ENCODE measurements around the gene ZNF232.
"Not testable (repeated sequence)": the region's sequence is repeated elsewhere in the genome, so short reads cannot be mapped to it uniquely, and the experiment has no call there.

ZNF232 gene

DNA sequence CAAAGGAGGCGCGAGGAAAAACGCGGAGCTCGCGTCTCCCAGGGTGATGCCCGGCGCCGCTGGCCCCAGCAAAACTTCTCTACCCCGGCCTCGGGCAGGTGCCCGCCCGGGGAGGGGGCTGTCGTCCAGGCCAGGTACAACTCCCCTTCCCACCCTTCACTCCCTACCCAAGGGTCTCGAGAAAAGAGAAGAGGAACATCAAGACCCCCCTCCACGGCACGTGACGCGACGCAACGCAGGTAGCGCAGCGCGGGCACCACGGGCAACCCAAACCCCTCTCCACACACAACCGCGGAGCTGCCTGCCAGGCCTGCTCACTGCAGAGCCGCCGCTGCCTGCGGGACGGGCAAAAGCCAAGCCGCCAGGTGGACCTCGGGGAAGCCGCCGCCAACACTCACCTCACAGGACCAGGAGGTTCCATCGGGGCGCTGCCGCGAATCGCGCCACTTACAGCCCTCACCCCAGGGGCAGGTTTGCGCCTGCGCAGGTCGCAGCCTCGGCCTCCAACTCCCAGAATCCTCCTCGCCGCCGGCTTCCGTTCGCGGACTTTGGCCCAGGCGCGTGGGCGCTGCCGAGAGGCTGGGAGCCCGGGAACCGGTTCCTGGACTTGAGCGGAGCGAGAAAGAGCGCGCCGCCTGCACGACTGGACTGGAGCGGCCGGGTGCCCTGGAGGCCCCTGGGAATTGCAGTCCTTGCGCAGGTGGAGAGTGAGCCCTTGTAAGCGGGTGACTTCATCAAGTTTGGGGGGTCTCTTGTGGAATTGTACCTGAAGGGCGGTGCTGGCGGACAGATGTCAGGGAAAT is at the start of gene ZNF232:
TSS of gene ZNF232 (minus strand) at position 477 of the 803 bp plus-strand sequence. CDS start at position 421, 56 bp downstream.
- DNase-seq = peak; percentile 94
- H3K27ac Mint-ChIP-seq = peak within 1 kb of the TSS; percentile 96
- TF ChIP-seq, protein P1, sequence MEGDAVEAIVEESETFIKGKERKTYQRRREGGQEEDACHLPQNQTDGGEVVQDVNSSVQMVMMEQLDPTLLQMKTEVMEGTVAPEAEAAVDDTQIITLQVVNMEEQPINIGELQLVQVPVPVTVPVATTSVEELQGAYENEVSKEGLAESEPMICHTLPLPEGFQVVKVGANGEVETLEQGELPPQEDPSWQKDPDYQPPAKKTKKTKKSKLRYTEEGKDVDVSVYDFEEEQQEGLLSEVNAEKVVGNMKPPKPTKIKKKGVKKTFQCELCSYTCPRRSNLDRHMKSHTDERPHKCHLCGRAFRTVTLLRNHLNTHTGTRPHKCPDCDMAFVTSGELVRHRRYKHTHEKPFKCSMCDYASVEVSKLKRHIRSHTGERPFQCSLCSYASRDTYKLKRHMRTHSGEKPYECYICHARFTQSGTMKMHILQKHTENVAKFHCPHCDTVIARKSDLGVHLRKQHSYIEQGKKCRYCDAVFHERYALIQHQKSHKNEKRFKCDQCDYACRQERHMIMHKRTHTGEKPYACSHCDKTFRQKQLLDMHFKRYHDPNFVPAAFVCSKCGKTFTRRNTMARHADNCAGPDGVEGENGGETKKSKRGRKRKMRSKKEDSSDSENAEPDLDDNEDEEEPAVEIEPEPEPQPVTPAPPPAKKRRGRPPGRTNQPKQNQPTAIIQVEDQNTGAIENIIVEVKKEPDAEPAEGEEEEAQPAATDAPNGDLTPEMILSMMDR (IDR thresholded peaks at IDR 0.05) = no peak
- H3K36me3 Mint-ChIP-seq (ENCODE audit: low read depth) = peaks cover 54% of the 10 kb centered on the region
- H3K4me3 Mint-ChIP-seq = peak within 1 kb of the TSS; percentile 88
- peaks cover 28% of the 10 kb centered on the region for H3K4me1 Mint-ChIP-seq
- H3K27me3 Mint-ChIP-seq (ENCODE audit: low read depth, poor library complexity) = peaks cover 19% of the 10 kb centered on the region
- H3K9me3 Mint-ChIP-seq = peaks cover 56% of the 10 kb centered on the region

DNA sequence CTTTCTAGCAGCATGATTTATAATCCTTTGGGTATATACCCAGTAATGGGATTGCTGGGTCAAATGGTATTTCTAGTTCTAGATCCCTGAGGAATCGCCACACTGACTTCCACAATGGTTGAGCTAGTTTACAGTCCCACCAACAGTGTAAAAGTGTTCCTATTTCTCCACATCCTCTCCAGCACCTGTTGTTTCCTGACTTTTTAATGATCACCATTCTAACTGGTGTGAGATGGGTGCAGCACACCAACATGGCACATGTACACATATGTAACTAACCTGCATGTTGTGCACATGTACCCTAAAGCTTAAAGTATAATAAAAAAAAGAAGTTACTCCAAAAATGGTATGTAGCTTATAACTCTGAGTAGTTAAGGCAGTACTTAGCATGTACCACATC is 49.0 kb upstream of the ZNF232 start:
- DNase-seq; H3K27ac Mint-ChIP-seq; H3K9me3 Mint-ChIP-seq; H3K4me1 Mint-ChIP-seq; H3K4me3 Mint-ChIP-seq; H3K36me3 Mint-ChIP-seq (ENCODE audit: low read depth): not testable (repeated sequence)
- H3K27me3 Mint-ChIP-seq (ENCODE audit: low read depth, poor library complexity) = peaks cover 51% of the 10 kb centered on the region

DNA sequence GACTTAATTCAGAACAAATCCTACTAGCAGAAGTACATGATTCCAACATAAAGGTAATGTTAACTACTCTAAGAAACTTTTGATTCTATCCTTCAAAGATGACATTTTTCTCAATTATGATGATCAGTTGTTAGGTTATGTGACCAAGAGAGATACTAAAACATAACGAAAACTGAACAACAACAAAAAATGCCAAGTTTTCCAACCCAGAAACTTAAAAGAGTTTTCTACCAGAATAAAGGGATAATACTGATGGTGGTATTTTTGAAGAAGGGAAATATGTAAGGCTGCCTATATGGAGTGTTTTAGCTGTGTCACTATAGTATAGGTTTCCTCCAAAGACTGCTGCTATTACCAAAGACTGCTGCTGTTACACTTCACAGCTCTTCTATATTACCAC is 34.4 kb upstream of the ZNF232 start:
- DNase-seq = not testable (repeated sequence)

DNA sequence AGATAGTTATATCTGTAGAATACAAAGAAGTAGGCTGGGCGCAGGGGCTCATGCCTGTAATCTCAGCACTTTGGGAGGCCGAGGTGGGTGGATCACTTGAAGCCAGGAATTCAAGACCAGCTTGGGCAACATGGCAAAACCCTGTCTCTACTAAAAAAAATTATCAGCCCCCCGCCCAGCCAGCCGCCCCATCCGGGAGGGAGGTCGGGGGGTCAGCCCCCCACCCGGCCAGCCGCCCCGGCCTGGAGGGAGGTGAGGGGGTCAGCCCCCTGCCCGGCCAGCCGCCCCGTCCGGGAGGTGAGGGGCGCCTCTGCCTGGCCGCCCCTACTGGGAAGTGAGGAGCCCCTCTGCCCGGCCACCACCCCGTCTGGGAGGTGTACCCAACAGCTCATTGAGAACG is 31.2 kb upstream of the ZNF232 start:
- H3K4me3 Mint-ChIP-seq; DNase-seq; H3K27ac Mint-ChIP-seq; H3K4me1 Mint-ChIP-seq; H3K9me3 Mint-ChIP-seq; H3K36me3 Mint-ChIP-seq (ENCODE audit: low read depth): not testable (repeated sequence)
- peaks cover 18% of the 10 kb centered on the region for H3K27me3 Mint-ChIP-seq (ENCODE audit: low read depth, poor library complexity)

More for the DNA sequence above, 34.4 kb upstream of the ZNF232 start:
- H3K27me3 Mint-ChIP-seq (ENCODE audit: low read depth, poor library complexity) = peaks cover 21% of the 10 kb centered on the region
- not testable (repeated sequence) for H3K36me3 Mint-ChIP-seq (ENCODE audit: low read depth); H3K4me1 Mint-ChIP-seq; H3K27ac Mint-ChIP-seq; H3K9me3 Mint-ChIP-seq; H3K4me3 Mint-ChIP-seq

DNA sequence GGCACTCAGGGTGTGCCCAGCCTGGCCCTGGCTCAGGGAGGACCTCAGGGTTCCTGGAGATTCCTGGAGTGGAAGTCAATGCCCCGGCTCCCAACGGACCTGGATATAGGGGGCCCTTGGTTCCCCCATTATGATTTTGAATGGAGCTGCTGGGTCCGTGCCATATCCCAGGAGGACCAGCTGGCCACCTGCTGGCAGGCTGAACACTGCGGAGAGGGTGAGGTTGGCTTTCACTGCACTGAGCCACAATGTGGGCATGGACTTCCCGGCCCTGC is 27.7 kb upstream of the ZNF232 start:
- Mint-ChIP-seq H3K4me1 (peaks cover 7% of the 10 kb centered on the region), H3K27ac (no peak overlapping the region), H3K9me3 (no peaks in the 10 kb centered on the region), H3K27me3 (ENCODE audit: low read depth, poor library complexity) (peaks cover 4% of the 10 kb centered on the region), H3K36me3 (ENCODE audit: low read depth) (no peaks in the 10 kb centered on the region), H3K4me3 (no peak overlapping the region)
- DNase-seq = no peak
- TF ChIP-seq, protein P1 (IDR thresholded peaks at IDR 0.05) = no peak

DNA sequence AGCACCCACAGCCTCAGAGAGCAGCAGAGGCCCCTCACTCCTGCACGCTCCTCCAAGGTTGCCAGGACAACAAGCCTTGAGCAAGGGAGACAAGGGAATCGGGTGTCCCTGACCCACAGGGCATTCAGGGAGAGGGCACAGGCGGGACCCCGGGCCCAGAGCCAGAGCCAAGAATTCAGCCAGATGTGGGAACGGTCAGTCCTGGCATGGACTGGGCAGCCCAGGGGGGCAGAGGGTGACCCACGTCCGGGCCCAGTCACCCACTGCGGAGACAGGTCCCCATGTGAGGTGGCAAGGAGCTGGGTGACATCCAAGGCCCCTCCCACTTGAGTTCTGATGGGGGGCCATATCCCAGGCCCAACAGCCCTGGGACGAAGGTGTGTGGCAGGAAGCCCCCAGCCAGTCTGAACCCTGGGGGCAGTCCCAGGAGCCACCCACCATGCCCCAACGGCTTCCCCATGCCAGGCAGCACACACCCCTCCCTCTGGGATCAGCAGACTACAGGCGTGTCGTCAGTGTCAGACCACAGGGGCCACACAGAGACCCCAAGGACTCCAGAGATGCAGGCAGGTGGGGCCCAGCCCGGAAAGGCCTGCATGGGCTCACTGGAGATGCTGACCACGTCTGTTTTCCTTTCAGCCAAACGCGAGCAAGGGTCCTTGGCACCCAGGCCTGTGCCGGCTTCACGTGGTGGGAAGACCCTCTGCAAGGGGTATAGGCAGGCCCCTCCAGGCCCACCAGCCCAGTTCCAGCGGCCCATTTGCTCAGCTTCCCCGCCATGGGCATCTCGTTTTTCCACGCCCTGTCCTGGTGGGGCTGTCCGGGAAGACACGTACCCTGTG is 27.2 kb upstream of the ZNF232 start:
- Mint-ChIP-seq H3K27ac (no peak overlapping the region), H3K4me1 (peaks cover 7% of the 10 kb centered on the region), H3K27me3 (ENCODE audit: low read depth, poor library complexity) (peaks cover 4% of the 10 kb centered on the region), H3K36me3 (ENCODE audit: low read depth) (no peaks in the 10 kb centered on the region), H3K4me3 (no peak overlapping the region), H3K9me3 (no peaks in the 10 kb centered on the region)
- TF ChIP-seq, protein P1 (IDR thresholded peaks at IDR 0.05) = no peak
- no peak for DNase-seq

DNA sequence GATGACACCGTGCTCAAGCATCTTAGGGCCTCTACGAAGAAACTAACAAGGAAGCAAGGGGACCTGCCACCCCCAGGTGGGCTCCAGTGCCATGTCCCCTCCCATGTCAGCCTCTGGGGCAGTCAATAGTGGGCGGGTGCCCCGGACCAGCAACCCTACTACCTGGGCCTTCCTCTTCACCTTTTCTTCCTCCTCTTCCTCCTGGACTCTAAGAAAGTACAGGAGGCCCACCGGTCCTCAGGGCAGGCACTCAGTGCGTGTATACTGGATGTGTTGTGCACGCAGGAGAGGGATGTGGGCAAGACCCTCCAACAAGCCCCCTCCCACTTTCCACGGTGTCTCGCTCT is 26.5 kb upstream of the ZNF232 start:
- H3K4me3 Mint-ChIP-seq; H3K27ac Mint-ChIP-seq; H3K36me3 Mint-ChIP-seq (ENCODE audit: low read depth); H3K4me1 Mint-ChIP-seq; H3K27me3 Mint-ChIP-seq (ENCODE audit: low read depth, poor library complexity); H3K9me3 Mint-ChIP-seq; DNase-seq: not testable (repeated sequence)

DNA sequence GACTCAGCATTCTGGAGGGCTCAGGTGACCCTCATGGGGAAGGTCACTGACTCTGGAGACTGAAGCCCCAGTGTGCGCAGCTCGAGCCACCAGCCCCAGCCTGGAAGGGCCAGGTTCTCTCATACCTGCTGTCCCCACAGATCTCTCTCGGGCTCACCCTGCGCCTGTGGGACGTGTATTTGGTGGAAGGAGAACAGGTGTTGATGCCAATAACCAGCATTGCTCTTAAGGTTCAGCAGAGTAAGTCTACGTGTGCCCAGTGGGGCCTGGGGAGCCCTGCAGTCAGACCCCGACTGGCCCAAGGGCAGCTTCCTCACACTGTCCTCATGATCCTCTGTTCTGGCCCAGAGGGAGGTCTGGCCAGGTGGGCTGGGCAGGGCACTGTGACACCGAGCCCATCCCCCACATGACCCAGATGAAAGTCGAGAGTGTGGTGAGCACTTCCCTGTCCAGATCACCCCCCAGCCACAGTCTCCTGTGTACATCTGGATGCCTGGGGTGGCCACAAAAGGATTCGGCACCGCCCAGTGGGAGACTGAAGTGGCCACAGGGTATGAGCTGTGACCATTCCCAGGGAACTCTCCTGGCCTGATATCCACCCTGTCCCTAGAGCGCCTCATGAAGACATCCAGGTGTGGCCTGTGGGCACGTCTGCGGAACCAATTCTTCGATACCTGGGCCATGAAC is 26.0 kb upstream of the ZNF232 start:
- H3K27me3 Mint-ChIP-seq (ENCODE audit: low read depth, poor library complexity); DNase-seq; H3K4me3 Mint-ChIP-seq; H3K27ac Mint-ChIP-seq; H3K4me1 Mint-ChIP-seq; H3K36me3 Mint-ChIP-seq (ENCODE audit: low read depth); H3K9me3 Mint-ChIP-seq: not testable (repeated sequence)

DNA sequence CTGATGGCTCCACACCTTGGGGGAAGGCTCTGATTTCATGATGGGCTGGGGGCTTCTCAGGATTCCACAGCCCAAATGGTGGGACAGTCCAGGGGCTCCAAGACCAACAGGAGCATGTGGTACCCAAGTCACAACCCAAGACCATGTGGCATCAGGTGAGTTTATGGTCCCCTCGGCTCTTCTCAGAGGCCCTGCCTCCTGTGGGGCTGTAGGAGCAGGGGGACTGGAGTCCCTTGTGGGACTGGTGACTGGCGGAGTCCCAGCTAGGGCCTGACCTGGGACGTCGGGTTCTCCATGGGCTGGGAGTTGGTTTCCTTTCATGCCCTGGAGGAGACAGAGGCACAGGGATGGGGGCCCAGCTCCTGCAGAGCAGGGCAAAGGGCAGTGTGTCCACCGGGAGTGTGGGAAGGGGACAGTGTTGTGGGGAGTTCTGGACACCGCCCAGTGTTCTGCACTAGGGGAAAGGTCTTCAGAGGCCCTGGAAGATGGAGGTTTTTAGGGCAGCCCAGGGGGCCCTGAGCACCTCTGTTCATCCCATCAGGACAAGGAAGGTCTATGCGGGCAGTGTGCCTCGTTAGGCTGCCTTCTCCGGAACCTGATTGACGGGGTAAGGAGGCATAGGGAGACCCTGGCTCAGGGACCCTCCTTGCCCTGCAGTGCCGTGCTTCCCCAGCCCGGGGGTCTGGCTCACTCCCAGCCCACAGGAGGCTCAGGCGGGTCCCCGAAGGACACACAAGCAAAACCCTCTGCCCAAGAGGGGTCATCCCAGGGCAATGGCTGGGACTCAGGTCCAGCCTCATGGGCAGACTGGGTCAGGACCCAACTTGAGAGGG is 25.1 kb upstream of the ZNF232 start:
- not testable (repeated sequence) for DNase-seq; H3K9me3 Mint-ChIP-seq; H3K27ac Mint-ChIP-seq; H3K27me3 Mint-ChIP-seq (ENCODE audit: low read depth, poor library complexity); H3K36me3 Mint-ChIP-seq (ENCODE audit: low read depth); H3K4me1 Mint-ChIP-seq; H3K4me3 Mint-ChIP-seq

All from nephron progenitor cell (in vitro differentiated cells).